Measurements from ENCODE around the gene MYMK.

MYMK gene

DNA sequence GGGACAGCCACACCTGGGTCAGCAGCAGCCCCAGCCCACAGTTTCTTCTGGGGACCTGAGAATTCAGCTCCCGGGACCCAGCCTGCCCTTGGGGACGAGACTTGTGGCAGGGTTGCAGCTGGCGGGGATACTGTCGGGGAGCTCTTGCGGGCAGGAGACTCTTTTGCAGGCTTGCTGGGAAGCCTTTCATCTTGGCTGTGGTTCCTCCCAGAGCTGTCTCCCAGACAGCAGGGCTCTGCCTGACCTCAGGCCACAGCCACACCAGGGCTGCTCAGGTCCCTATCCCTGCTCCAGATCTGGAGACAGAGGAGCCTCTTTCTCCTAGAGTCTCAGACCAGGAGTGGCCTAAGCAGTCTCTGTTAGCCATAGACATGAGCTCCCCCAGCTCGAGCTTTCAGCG is 4.7 kb upstream of the MYMK start:
- WGBS (ENCODE audit: extremely low coverage, insufficient coverage, insufficient read length) = no CpG with 5 or more reads among the region's 7 CpGs
- DNase-seq = no peak
- Histone ChIP-seq H2BK5ac (ENCODE audit: low read depth, low read length, poor library complexity) (no peak overlapping the region), H2BK120ac (ENCODE audit: insufficient read depth, low read length, poor library complexity) (no peak overlapping the region), H3K4me3 (ENCODE audit: low read depth, low read length) (no peak overlapping the region), H3K79me2 (ENCODE audit: control insufficient read depth, insufficient read depth, low read length, poor library complexity) (no peaks in the 10 kb centered on the region), H3K4ac (ENCODE audit: low read depth, low read length) (no peak overlapping the region), H3K4me1 (ENCODE audit: control insufficient read depth in 1 of 2, insufficient read depth in 2 of 2, low read length in 2 of 2) (peaks cover 37 to 42% of the 10 kb centered on the region in 2 experiments), H3K79me1 (ENCODE audit: low read length) (peaks cover 13% of the 10 kb centered on the region), H2AK5ac (ENCODE audit: low read length) (no peak overlapping the region), H3K9me3 (ENCODE audit: insufficient read depth, low read depth, low read length) (no peaks in the 10 kb centered on the region), H4K91ac (ENCODE audit: low read depth, low read length) (peak overlapping the region; percentile 46), H3K9ac (ENCODE audit: low read length) (no peak overlapping the region), H4K12ac (ENCODE audit: low read depth, low read length) (no peak overlapping the region), H3K14ac (ENCODE audit: low read length) (peak overlapping the region; percentile 26), H3K4me2 (ENCODE audit: low read length) (no peak overlapping the region), H2AFZ (ENCODE audit: insufficient read depth, low read length, poor library complexity) (no peak overlapping the region), H4K8ac (ENCODE audit: low read depth, low read length) (no peak overlapping the region), H2BK12ac (ENCODE audit: low read length) (no peak overlapping the region), H3K27me3 (ENCODE audit: insufficient read depth, low read length) (no peaks in the 10 kb centered on the region), H3K36me3 (ENCODE audit: control insufficient read depth in 1 of 2, insufficient read depth in 2 of 2, low read length in 2 of 2) (no peaks in the 10 kb centered on the region), H3K27ac (ENCODE audit: low read depth, low read length) (no peak overlapping the region), H3K23ac (ENCODE audit: low read length) (no peak overlapping the region), H3K18ac (ENCODE audit: low read length) (no peak overlapping the region)

DNA sequence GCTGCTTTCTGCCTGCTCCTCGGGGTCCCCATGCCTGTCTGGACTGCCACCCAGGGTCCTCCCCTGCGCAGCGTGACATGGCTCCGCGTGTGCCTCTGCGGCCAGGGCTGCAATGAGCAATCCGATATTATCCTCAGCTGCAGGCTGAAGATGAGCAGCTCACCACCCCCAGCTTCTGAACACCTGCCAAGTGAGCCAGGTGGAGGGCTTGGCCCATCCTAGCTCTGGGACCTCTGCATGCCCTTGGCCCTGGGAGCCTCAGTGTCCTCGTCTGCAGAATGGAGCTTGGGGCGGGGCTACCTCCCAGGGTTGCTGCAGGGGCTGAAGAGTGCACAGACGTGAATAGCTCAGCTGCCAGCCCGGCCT is 4.1 kb upstream of the MYMK start:
- no peaks in the 10 kb centered on the region for H3K9me3 ChIP-seq (ENCODE audit: insufficient read depth, low read depth, low read length)
- DNase-seq = no peak

DNA sequence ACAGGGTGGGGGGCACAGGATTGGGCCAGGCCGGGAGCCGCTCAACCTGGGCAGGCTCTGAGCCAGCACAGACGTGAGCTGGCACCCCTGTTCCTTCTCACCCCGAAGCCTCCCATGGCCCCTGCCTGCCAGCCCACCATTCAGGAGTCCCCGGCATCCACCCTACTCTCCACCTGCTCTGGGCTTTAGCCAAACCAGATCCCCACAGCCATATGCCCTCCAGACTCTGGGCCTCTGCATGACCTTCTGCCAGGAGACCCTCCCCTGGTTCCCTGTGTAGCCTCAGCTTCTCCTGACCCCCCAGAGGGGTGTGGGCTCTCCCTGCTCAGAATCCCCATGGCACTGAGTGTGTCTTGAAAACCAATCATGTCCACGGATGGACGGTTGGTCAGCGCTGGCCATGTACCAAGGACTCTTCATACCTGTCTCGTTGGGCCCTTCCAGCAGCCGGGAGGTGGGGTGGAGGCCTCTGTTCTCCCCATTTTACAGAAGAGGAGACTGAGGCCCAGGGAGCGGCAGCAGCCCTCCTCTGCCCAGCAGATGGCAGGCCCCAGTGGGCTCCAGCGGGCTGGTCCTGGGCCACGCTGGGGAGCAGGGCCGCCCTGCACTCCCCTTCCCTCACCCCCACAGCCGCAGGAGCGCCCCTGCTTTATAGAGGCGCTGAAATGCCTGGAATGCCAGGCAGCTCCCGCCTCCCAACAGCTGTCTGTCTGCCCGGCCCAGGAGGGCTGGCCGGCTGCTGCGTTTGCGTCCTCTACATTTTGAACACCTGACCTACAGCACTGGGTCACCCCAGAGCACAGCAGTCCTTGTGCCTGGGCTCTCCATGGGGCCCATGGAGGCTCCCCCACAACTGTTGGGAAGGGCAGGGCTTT is 3.5 kb upstream of the MYMK start:
- Histone ChIP-seq H3K23ac (ENCODE audit: low read length) (no peak overlapping the region), H4K12ac (ENCODE audit: low read depth, low read length) (no peak overlapping the region), H3K9me3 (ENCODE audit: insufficient read depth, low read depth, low read length) (no peaks in the 10 kb centered on the region), H2AFZ (ENCODE audit: insufficient read depth, low read length, poor library complexity) (no peak overlapping the region), H3K14ac (ENCODE audit: low read length) (peak overlapping the region; percentile 30), H3K18ac (ENCODE audit: low read length) (no peak overlapping the region), H3K9ac (ENCODE audit: low read length) (no peak overlapping the region), H4K8ac (ENCODE audit: low read depth, low read length) (peak overlapping the region; percentile 24), H2BK12ac (ENCODE audit: low read length) (peak overlapping the region; percentile 55), H3K4me2 (ENCODE audit: low read length) (no peak overlapping the region), H3K36me3 (ENCODE audit: control insufficient read depth in 1 of 2, insufficient read depth in 2 of 2, low read length in 2 of 2) (no peaks in the 10 kb centered on the region), H2BK5ac (ENCODE audit: low read depth, low read length, poor library complexity) (no peak overlapping the region), H4K91ac (ENCODE audit: low read depth, low read length) (peak overlapping the region; percentile 46), H3K27me3 (ENCODE audit: insufficient read depth, low read length) (no peaks in the 10 kb centered on the region), H3K79me1 (ENCODE audit: low read length) (peaks cover 11% of the 10 kb centered on the region), H2BK120ac (ENCODE audit: insufficient read depth, low read length, poor library complexity) (peak overlapping the region; percentile 9), H3K4ac (ENCODE audit: low read depth, low read length) (no peak overlapping the region), H3K4me3 (ENCODE audit: low read depth, low read length) (no peak overlapping the region), H2AK5ac (ENCODE audit: low read length) (peak overlapping the region; percentile 42), H3K79me2 (ENCODE audit: control insufficient read depth, insufficient read depth, low read length, poor library complexity) (no peaks in the 10 kb centered on the region), H3K4me1 (ENCODE audit: control insufficient read depth in 1 of 2, insufficient read depth in 2 of 2, low read length in 2 of 2) (peaks cover 32 to 38% of the 10 kb centered on the region in 2 experiments), H3K27ac (ENCODE audit: low read depth, low read length) (no peak overlapping the region)
- WGBS (ENCODE audit: extremely low coverage, insufficient coverage, insufficient read length) = no CpG with 5 or more reads among the region's 22 CpGs
- no peak for DNase-seq

More for the DNA sequence above, 4.1 kb upstream of the MYMK start:
- Histone ChIP-seq H3K4me1 (ENCODE audit: control insufficient read depth in 1 of 2, insufficient read depth in 2 of 2, low read length in 2 of 2) (peaks cover 33 to 38% of the 10 kb centered on the region in 2 experiments), H3K9ac (ENCODE audit: low read length) (no peak overlapping the region), H3K4me3 (ENCODE audit: low read depth, low read length) (no peak overlapping the region), H3K23ac (ENCODE audit: low read length) (no peak overlapping the region), H3K4ac (ENCODE audit: low read depth, low read length) (no peak overlapping the region), H2AK5ac (ENCODE audit: low read length) (no peak overlapping the region), H3K14ac (ENCODE audit: low read length) (peak overlapping the region; percentile 3), H2BK12ac (ENCODE audit: low read length) (peak overlapping the region; percentile 20), H2BK120ac (ENCODE audit: insufficient read depth, low read length, poor library complexity) (no peak overlapping the region), H4K8ac (ENCODE audit: low read depth, low read length) (no peak overlapping the region), H3K4me2 (ENCODE audit: low read length) (no peak overlapping the region), H2BK5ac (ENCODE audit: low read depth, low read length, poor library complexity) (no peak overlapping the region), H3K27me3 (ENCODE audit: insufficient read depth, low read length) (no peaks in the 10 kb centered on the region), H4K12ac (ENCODE audit: low read depth, low read length) (no peak overlapping the region), H2AFZ (ENCODE audit: insufficient read depth, low read length, poor library complexity) (no peak overlapping the region), H3K36me3 (ENCODE audit: control insufficient read depth in 1 of 2, insufficient read depth in 2 of 2, low read length in 2 of 2) (no peaks in the 10 kb centered on the region), H3K79me1 (ENCODE audit: low read length) (peaks cover 13% of the 10 kb centered on the region), H3K79me2 (ENCODE audit: control insufficient read depth, insufficient read depth, low read length, poor library complexity) (no peaks in the 10 kb centered on the region), H3K18ac (ENCODE audit: low read length) (no peak overlapping the region), H3K27ac (ENCODE audit: low read depth, low read length) (no peak overlapping the region), H4K91ac (ENCODE audit: low read depth, low read length) (peak overlapping the region; percentile 46)
- no CpG with 5 or more reads among the region's 11 CpGs for WGBS (ENCODE audit: extremely low coverage, insufficient coverage, insufficient read length)

DNA sequence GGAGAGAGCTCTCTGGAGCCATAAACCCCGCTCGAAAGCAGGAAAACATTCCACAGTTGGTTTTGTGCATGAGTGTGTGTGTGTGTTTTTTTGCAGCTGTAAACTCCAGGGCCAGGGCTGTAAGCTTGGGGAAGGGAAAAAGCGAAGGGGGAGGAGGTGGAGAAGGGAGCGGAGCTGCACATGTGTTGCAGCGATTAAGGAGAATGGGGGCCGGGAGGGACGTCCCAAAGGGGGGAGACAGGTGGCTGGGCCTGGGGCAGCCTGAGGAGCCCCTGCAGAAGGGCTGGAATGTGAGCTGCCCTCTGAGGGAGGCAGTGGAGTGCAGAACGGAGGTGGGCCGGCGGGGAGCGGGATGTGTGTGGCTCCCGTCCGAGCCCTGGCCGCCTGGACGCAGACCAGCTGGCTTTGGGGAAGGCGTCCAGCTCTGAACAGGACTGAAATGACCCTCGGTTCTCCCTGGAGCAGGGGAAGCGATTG is 2.7 kb upstream of the MYMK start:
- H3K14ac ChIP-seq (ENCODE audit: low read length) = peak overlapping the region; percentile 30
- H3K9me3 ChIP-seq (ENCODE audit: insufficient read depth, low read depth, low read length) = no peaks in the 10 kb centered on the region
- no peak for DNase-seq
- peaks cover 32 to 38% of the 10 kb centered on the region in 2 experiments for H3K4me1 ChIP-seq (ENCODE audit: control insufficient read depth in 1 of 2, insufficient read depth in 2 of 2, low read length in 2 of 2)
- peak overlapping the region; percentile 24 for H4K8ac ChIP-seq (ENCODE audit: low read depth, low read length)
- H3K36me3 ChIP-seq (ENCODE audit: control insufficient read depth in 1 of 2, insufficient read depth in 2 of 2, low read length in 2 of 2) = no peaks in the 10 kb centered on the region
- H3K4me3 ChIP-seq (ENCODE audit: low read depth, low read length) = no peak overlapping the region
- no peak overlapping the region for H3K9ac ChIP-seq (ENCODE audit: low read length)
- peak overlapping the region; percentile 42 for H2AK5ac ChIP-seq (ENCODE audit: low read length)
- no peak overlapping the region for H2AFZ ChIP-seq (ENCODE audit: insufficient read depth, low read length, poor library complexity)
- no CpG with 5 or more reads among the region's 18 CpGs for WGBS (ENCODE audit: extremely low coverage, insufficient coverage, insufficient read length)
- no peak overlapping the region for H3K18ac ChIP-seq (ENCODE audit: low read length)
- H2BK5ac ChIP-seq (ENCODE audit: low read depth, low read length, poor library complexity) = no peak overlapping the region
- no peak overlapping the region for H3K27ac ChIP-seq (ENCODE audit: low read depth, low read length)
- peak overlapping the region; percentile 70 for H4K91ac ChIP-seq (ENCODE audit: low read depth, low read length)
- H3K79me1 ChIP-seq (ENCODE audit: low read length) = peaks cover 11% of the 10 kb centered on the region
- no peak overlapping the region for H3K4ac ChIP-seq (ENCODE audit: low read depth, low read length)
- H2BK120ac ChIP-seq (ENCODE audit: insufficient read depth, low read length, poor library complexity) = peak overlapping the region; percentile 9
- no peaks in the 10 kb centered on the region for H3K27me3 ChIP-seq (ENCODE audit: insufficient read depth, low read length)
- peak overlapping the region; percentile 55 for H2BK12ac ChIP-seq (ENCODE audit: low read length)
- no peak overlapping the region for H3K23ac ChIP-seq (ENCODE audit: low read length)
- H4K12ac ChIP-seq (ENCODE audit: low read depth, low read length) = no peak overlapping the region
- H3K4me2 ChIP-seq (ENCODE audit: low read length) = peak overlapping the region; percentile 8
- H3K79me2 ChIP-seq (ENCODE audit: control insufficient read depth, insufficient read depth, low read length, poor library complexity) = no peaks in the 10 kb centered on the region
